ENCODE data around the gene SRMS. TPM values are rescaled to one million over a fixed set of nuclear protein-coding genes. Genes with fewer than 3 reads are reported as not detected.

Gene SRMS
- total RNA-seq, 1 experiment from 2014 or later: not detected

GRCh38 chr20:63539092-63539430, 8.5 kb downstream of the SRMS start:
- no peak for DNase-seq (ENCODE audit: low spot score)

- peak; percentile 63 for DNase-seq (ENCODE audit: low spot score)
These were observed 9.1 kb downstream of the SRMS start for GRCh38 chr20:63538204-63539091.

- peak; percentile 99 for DNase-seq (ENCODE audit: low spot score)
These were observed 9.9 kb downstream of the SRMS start for GRCh38 chr20:63537525-63538203.

GRCh38 chr20:63536997-63537524, 10.5 kb downstream of the SRMS start, which contains the start of gene PTK6:
Gene PTK6 (minus strand): TSS chr20:63537376. CDS start chr20:63537314, 62 bp downstream.
- DNase-seq (ENCODE audit: low spot score): peak; percentile 81

- DNase-seq (ENCODE audit: low spot score): peak; percentile 68
These were observed 11.1 kb downstream of the SRMS start for GRCh38 chr20:63536241-63536977.

GRCh38 chr20:63534831-63535651, 12.5 kb downstream of the SRMS start:
- no peak for DNase-seq (ENCODE audit: low spot score)

GRCh38 chr20:63534427-63534830, 13.1 kb downstream of the SRMS start:
- DNase-seq (ENCODE audit: low spot score): no peak

- no peak for DNase-seq (ENCODE audit: low spot score)
These were observed 13.6 kb downstream of the SRMS start for GRCh38 chr20:63533871-63534393.

- no peak for DNase-seq (ENCODE audit: low spot score)
These were observed 14.2 kb downstream of the SRMS start for GRCh38 chr20:63533388-63533787.

GRCh38 chr20:63532449-63532971, 15.0 kb downstream of the SRMS start:
- DNase-seq (ENCODE audit: low spot score): no peak

- no peak for DNase-seq (ENCODE audit: low spot score)
These were observed 15.7 kb downstream of the SRMS start for GRCh38 chr20:63531686-63532448.

GRCh38 chr20:63530788-63531160, 16.8 kb downstream of the SRMS start:
- no peak for DNase-seq (ENCODE audit: low spot score)

GRCh38 chr20:63529861-63530787, 17.4 kb downstream of the SRMS start:
- no peak for DNase-seq (ENCODE audit: low spot score)

GRCh38 chr20:63529180-63529860, 18.2 kb downstream of the SRMS start:
- no peak for DNase-seq (ENCODE audit: low spot score)

- no peak for DNase-seq (ENCODE audit: low spot score)
These were observed 20.4 kb downstream of the SRMS start for GRCh38 chr20:63527184-63527583.

- no peak for DNase-seq (ENCODE audit: low spot score)
These were observed 21.6 kb downstream of the SRMS start for GRCh38 chr20:63525971-63526370.

GRCh38 chr20:63525185-63525584, 22.4 kb downstream of the SRMS start:
- DNase-seq (ENCODE audit: low spot score): no peak

- DNase-seq (ENCODE audit: low spot score): no peak
These were observed 24.5 kb downstream of the SRMS start for GRCh38 chr20:63522981-63523611.
